IMR-90 (cell line): ENCODE data around the gene PABPC1L. TPM values are rescaled to one million over a fixed set of nuclear protein-coding genes. Genes with fewer than 3 reads are reported as not detected.

Source experiments
- ATAC-seq: fragments of 200-7000 bp; cut with Tn5 transposase; 2 replicates; pipeline ENCODE4 v1.9.1; 2020; ENCODE audit warnings: low read depth, mild to moderate bottlenecking, moderate library complexity
- BruUV-seq: library from RNA; stranded (reverse); fragments of 400-500 nt; replicated peaks from 2 replicates; lab custom pipeline; 2021; lab: Mats Ljungman, UMichigan
- CTCF ChIA-PET: fragments of 300-600 bp; formaldehyde crosslinking; extraction: SDS; loops from one replicate; lab custom pipeline; 2021; ENCODE audit warnings: antibody characterized with exemption; lab: Yijun Ruan, JAX
- POLR2A ChIA-PET: fragments of 300-600 bp; sonication (Branson Sonifier 250); formaldehyde crosslinking; loops from one replicate; lab custom pipeline; 2022; ENCODE audit warnings: antibody characterized with exemption; ENCODE audit not compliant: unreplicated experiment; lab: Charles Lee
- DNase-seq: peaks from one replicate; pipeline ENCODE4 v3.0.0; 2013
- H2AFZ ChIP-seq: replicated peaks from 2 replicates; pipeline ENCODE3; 2013; ENCODE audit warnings: low read length, mild to moderate bottlenecking; ENCODE audit not compliant: poor library complexity
- H2AK5ac ChIP-seq: 2 replicates; pipeline ENCODE4 v1.6.1; 2013; ENCODE audit warnings: low read depth, low read length, inconsistent platforms
- H2AK9ac ChIP-seq: replicated peaks from 2 replicates; pipeline ENCODE3; 2013; ENCODE audit warnings: mild to moderate bottlenecking, low read depth, low read length, moderate library complexity; ENCODE audit not compliant: poor library complexity
- H2BK120ac ChIP-seq: 2 replicates; pipeline ENCODE4 v1.6.1; 2013; ENCODE audit warnings: low read depth, low read length, inconsistent platforms
- H2BK15ac ChIP-seq: 3 replicates; pipeline ENCODE4 v1.6.1; 2013; ENCODE audit warnings: low read depth, low read length, inconsistent platforms
- H2BK20ac ChIP-seq: 2 replicates; pipeline ENCODE4 v1.6.1; 2013; ENCODE audit warnings: low read depth, mild to moderate bottlenecking, inconsistent platforms, low read length, moderate library complexity
- H2BK5ac ChIP-seq: 2 replicates; pipeline ENCODE4 v1.6.1; 2013; ENCODE audit warnings: mild to moderate bottlenecking, low read depth, low read length, inconsistent platforms; ENCODE audit not compliant: poor library complexity, severe bottlenecking
- H3K14ac ChIP-seq: replicated peaks from 2 replicates; pipeline ENCODE4 v1.6.1; 2013; ENCODE audit warnings: low read depth, low read length, inconsistent platforms
- H3K18ac ChIP-seq: 2 replicates; pipeline ENCODE4 v1.6.1; 2013; ENCODE audit warnings: low read depth, low read length, control low read depth
- H3K23ac ChIP-seq: 2 replicates; pipeline ENCODE4 v1.6.1; 2013; ENCODE audit warnings: low read depth, low read length, inconsistent platforms
- H3K27ac ChIP-seq: 2 replicates; pipeline ENCODE4 v1.5.1; 2013; ENCODE audit warnings: mild to moderate bottlenecking, control low read depth, low read length; ENCODE audit not compliant: insufficient read depth
- H3K27me3 ChIP-seq: 2 replicates; pipeline ENCODE4 v1.6.1; 2013; ENCODE audit warnings: low read length; ENCODE audit not compliant: control insufficient read depth, insufficient read depth
- H3K36me3 ChIP-seq: 2 replicates; pipeline ENCODE4 v1.6.1; 2013; ENCODE audit warnings: low read length, mixed read lengths; ENCODE audit not compliant: control insufficient read depth, insufficient read depth
- H3K4ac ChIP-seq: 2 replicates; pipeline ENCODE4 v1.6.1; 2013; ENCODE audit warnings: low read depth, low read length, inconsistent platforms
- H3K4me1 ChIP-seq: 2 replicates; pipeline ENCODE4 v1.6.1; 2013; ENCODE audit warnings: low read length, mixed read lengths; ENCODE audit not compliant: control insufficient read depth, insufficient read depth
- H3K4me2 ChIP-seq: 2 replicates; pipeline ENCODE4 v1.6.1; 2013; ENCODE audit warnings: low read depth, mild to moderate bottlenecking, control low read depth, low read length, moderate library complexity
- H3K4me3 ChIP-seq: 2 replicates; pipeline ENCODE4 v1.5.1; 2013; ENCODE audit warnings: low read depth, mild to moderate bottlenecking, control low read depth, low read length, moderate library complexity; ENCODE audit not compliant: insufficient read depth
- H3K56ac ChIP-seq: 2 replicates; pipeline ENCODE4 v1.6.1; 2013; ENCODE audit warnings: low read length, inconsistent platforms; ENCODE audit not compliant: insufficient read depth; ENCODE audit errors: extremely low read depth
- H3K79me1 ChIP-seq, 2 experiments: 2 replicates each; pipeline ENCODE4 v1.6.1; 2013; ENCODE audit warnings: low read length in 2 of 2, inconsistent platforms in 1 of 2, low read depth in 1 of 2
- H3K9ac ChIP-seq: 2 replicates; pipeline ENCODE4 v1.6.1; 2013; ENCODE audit warnings: low read depth, low read length, control low read depth
- H3K9me1 ChIP-seq: 2 replicates; pipeline ENCODE4 v1.6.1; 2013; ENCODE audit warnings: low read length, inconsistent platforms; ENCODE audit not compliant: insufficient read depth
- H3K9me3 ChIP-seq: 2 replicates; pipeline ENCODE4 v1.6.1; 2013; ENCODE audit warnings: low read length; ENCODE audit not compliant: control insufficient read depth, insufficient read depth
- H4K20me1 ChIP-seq: 2 replicates; pipeline ENCODE4 v1.6.1; 2013; ENCODE audit warnings: low read length, inconsistent platforms; ENCODE audit not compliant: insufficient read depth
- H4K5ac ChIP-seq: 2 replicates; pipeline ENCODE4 v1.6.1; 2013; ENCODE audit warnings: mild to moderate bottlenecking, low read depth, low read length, control low read depth
- H4K8ac ChIP-seq, 2 experiments: 2 replicates each; pipeline ENCODE4 v1.6.1; 2013; ENCODE audit warnings: low read depth in 2 of 2, low read length in 2 of 2, control low read depth in 1 of 2, inconsistent platforms in 1 of 2
- H4K91ac ChIP-seq: 2 replicates; pipeline ENCODE4 v1.6.1; 2013; ENCODE audit warnings: low read depth, low read length, inconsistent platforms; ENCODE audit not compliant: insufficient read depth
- CEBPB ChIP-seq: IDR thresholded peaks from 2 replicates; pipeline ENCODE4 v1.6.1; 2012; ENCODE audit warnings: low read depth, low read length, improper control_type of control experiment
- WGBS, 2 experiments: methylation state at CpG; one replicate each; pipeline versions ENCODE4 v1.1.5 to v1.1.7; 2013; ENCODE audit warnings: missing lambda C conversion rate in 2 of 2; ENCODE audit not compliant: insufficient read length in 1 of 2; ENCODE audit errors: extremely low coverage in 2 of 2; 5-methylcytosine and 5-hydroxymethylcytosine counted together
- dilution Hi-C: fragments of 300-500 bp; cut with HindIII; formaldehyde crosslinking; loops from one replicate; pipeline ENCODE4 v1.14.3; 2018; ENCODE audit warnings: low sequenced_read_pairs; ENCODE audit not compliant: unreplicated experiment
- in situ Hi-C: fragments of 300-500 bp; cut with MboI; formaldehyde crosslinking; loops from 3 replicates; pipeline ENCODE4 v1.14.3; 2019; ENCODE audit warnings: low sequenced_read_pairs, inconsistent platforms, mixed read lengths
- intact Hi-C: fragments of 100-400 bp; cut with micrococcal nuclease; formaldehyde crosslinking; loops from 2 replicates; pipeline ENCODE4 v1.10.0; 2022
- polyA plus RNA-seq, 3 experiments: library from polyadenylated mRNA; depleted of rRNA; stranded (reverse); fragments of >200 nt; gene quantifications; 2 replicates each; pipeline ENCODE4 v1.2.3, GENCODE V29; 2012; ENCODE audit warnings: low replicate concordance in 1 of 3
- total RNA-seq: library from RNA; depleted of rRNA; stranded (reverse); fragments of >200 nt; gene quantifications from 2 replicates; pipeline ENCODE4 v1.2.3, GENCODE V29; 2012
- TF ChIP-seq, protein P1 (sequence below): fragments of 150-350 bp; IDR thresholded peaks from 2 replicates; pipeline ENCODE4 v1.6.1; 2017; ENCODE audit warnings: mild to moderate bottlenecking, antibody characterized with exemption, low read length, low read depth

Gene PABPC1L
- total and polyA plus RNA-seq, 2 of the 4 experiments (the other 2 are of a cell fraction), result 6.1 to 82.4 TPM

GRCh38 chr20:44981736-44982406 is 72.0 kb downstream of the PABPC1L start:
- ChIA-PET POLR2A (no interaction called here), CTCF (no interaction called here)
- peak; percentile 50 for TF ChIP-seq CEBPB
- TF ChIP-seq, protein P1, sequence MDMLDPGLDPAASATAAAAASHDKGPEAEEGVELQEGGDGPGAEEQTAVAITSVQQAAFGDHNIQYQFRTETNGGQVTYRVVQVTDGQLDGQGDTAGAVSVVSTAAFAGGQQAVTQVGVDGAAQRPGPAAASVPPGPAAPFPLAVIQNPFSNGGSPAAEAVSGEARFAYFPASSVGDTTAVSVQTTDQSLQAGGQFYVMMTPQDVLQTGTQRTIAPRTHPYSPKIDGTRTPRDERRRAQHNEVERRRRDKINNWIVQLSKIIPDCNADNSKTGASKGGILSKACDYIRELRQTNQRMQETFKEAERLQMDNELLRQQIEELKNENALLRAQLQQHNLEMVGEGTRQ, result no peak
- no peak overlapping the region for H3K4me2 ChIP-seq
- ATAC-seq (no peak), DNase-seq (no peak)
- H3K9ac ChIP-seq, result no peak overlapping the region
- no peaks in the 10 kb centered on the region for H3K9me1 ChIP-seq
- H2AK9ac ChIP-seq, result no peak overlapping the region
- H2AFZ ChIP-seq, result no peak overlapping the region
- H3K18ac ChIP-seq, result no peak overlapping the region
- no peak overlapping the region for H4K8ac ChIP-seq
- H2BK5ac ChIP-seq, result no peak overlapping the region
- H4K20me1 ChIP-seq, result no peaks in the 10 kb centered on the region
- no peak overlapping the region for H3K27ac ChIP-seq
- H2BK15ac ChIP-seq, result no peak overlapping the region
- peaks cover 5% of the 10 kb centered on the region in 2 experiments; a peak in 3 of 4 replicates for H3K79me1 ChIP-seq
- no peak overlapping the region for H2BK120ac ChIP-seq
- H4K5ac ChIP-seq, result no peak overlapping the region
- in situ Hi-C loops (no loop called here), dilution Hi-C loops (no loop called here), intact Hi-C loops (no loop called here)
- H3K4me1 ChIP-seq, result 0 out of 2 replicates have a peak, but pooled peaks cover 3% of the 10 kb centered on the region
- H3K14ac ChIP-seq, result no peak overlapping the region
- no CpG with 5 or more reads among the region's 8 CpGs for WGBS, 2 experiments
- no peak overlapping the region for H4K91ac ChIP-seq
- H2AK5ac ChIP-seq, result no peak overlapping the region
- no peak overlapping the region for H2BK20ac ChIP-seq
- no peak overlapping the region for H3K56ac ChIP-seq
- H3K4ac ChIP-seq, result no peak overlapping the region
- no peak overlapping the region for H3K4me3 ChIP-seq
- H3K27me3 ChIP-seq, result no peaks in the 10 kb centered on the region
- no peak overlapping the region for H3K23ac ChIP-seq
- peaks cover 12% of the 10 kb centered on the region for H3K36me3 ChIP-seq
- no peaks in the 10 kb centered on the region for H3K9me3 ChIP-seq
- BruUV-seq, result no TSS peak
